Endothelial cell (in vitro differentiated cells): ENCODE measurements around the gene SYT8. TPM values are rescaled to one million over a fixed set of nuclear protein-coding genes. Genes with fewer than 3 reads are reported as not detected.

Source experiments
- DNase-seq: peaks from one replicate; pipeline ENCODE4 v3.0.0; 2021; ENCODE audit warnings: low spot score
- H3K27ac Mint-ChIP-seq: one replicate; pipeline ENCODE4 v1.8.0; 2021; ENCODE audit warnings: mixed read lengths, inconsistent platforms; ENCODE audit not compliant: unreplicated experiment
- H3K27me3 Mint-ChIP-seq: one replicate; pipeline ENCODE4 v1.8.0; 2021; ENCODE audit warnings: mild to moderate bottlenecking, moderate library complexity, mixed read lengths, inconsistent platforms; ENCODE audit not compliant: unreplicated experiment
- H3K36me3 Mint-ChIP-seq: one replicate; pipeline ENCODE4 v1.8.0; 2021; ENCODE audit warnings: mild to moderate bottlenecking, low read depth, mixed read lengths, inconsistent platforms; ENCODE audit not compliant: unreplicated experiment
- H3K4me1 Mint-ChIP-seq: one replicate; pipeline ENCODE4 v1.8.0; 2021; ENCODE audit warnings: mild to moderate bottlenecking, mixed read lengths, inconsistent platforms; ENCODE audit not compliant: unreplicated experiment
- H3K4me3 Mint-ChIP-seq: one replicate; pipeline ENCODE4 v1.8.0; 2021; ENCODE audit warnings: mild to moderate bottlenecking, mixed read lengths, inconsistent platforms; ENCODE audit not compliant: unreplicated experiment
- H3K9me3 Mint-ChIP-seq: one replicate; pipeline ENCODE4 v1.8.0; 2021; ENCODE audit warnings: mixed read lengths, inconsistent platforms; ENCODE audit not compliant: unreplicated experiment
- CTCF ChIP-seq: fragments of 200-600 bp; sonication (generic); IDR thresholded peaks from one replicate; pipeline ENCODE4 v1.5.0; 2021; ENCODE audit warnings: antibody characterized with exemption; ENCODE audit not compliant: unreplicated experiment
- total RNA-seq: library from RNA; stranded (reverse); fragmentation: NEBNext Ultra II Directional; extraction: Animal tissue kit (Norgen Biotek cat#: 25700); gene quantifications from one replicate; pipeline ENCODE4 v1.2.1, GENCODE V29; 2021; ENCODE audit not compliant: unreplicated experiment

The SYT8 gene
- total RNA-seq, 1 donor from 2014 or later, result not detected

- no peaks in the 10 kb centered on the region for H3K36me3 Mint-ChIP-seq
- H3K27ac Mint-ChIP-seq, result no peak overlapping the region
- no peak overlapping the region for H3K4me3 Mint-ChIP-seq
- TF ChIP-seq CTCF, result no peak
- no peak for DNase-seq
- H3K4me1 Mint-ChIP-seq, result no peaks in the 10 kb centered on the region
- H3K9me3 Mint-ChIP-seq, result no peaks in the 10 kb centered on the region
- peaks cover 10% of the 10 kb centered on the region for H3K27me3 Mint-ChIP-seq
Measured at GRCh38 chr11:1853376-1854131, 18.8 kb downstream of the SYT8 start.

GRCh38 chr11:1854132-1854948 is 19.6 kb downstream of the SYT8 start:
- Mint-ChIP-seq H3K4me1 (no peaks in the 10 kb centered on the region), H3K27ac (no peak overlapping the region), H3K9me3 (no peaks in the 10 kb centered on the region), H3K27me3 (peaks cover 8% of the 10 kb centered on the region), H3K4me3 (no peak overlapping the region), H3K36me3 (no peaks in the 10 kb centered on the region)
- no peak for TF ChIP-seq CTCF
- DNase-seq, result no peak

GRCh38 chr11:1854949-1855885 is 20.4 kb downstream of the SYT8 start:
- Mint-ChIP-seq H3K4me1 (no peaks in the 10 kb centered on the region), H3K27ac (no peak overlapping the region), H3K4me3 (no peak overlapping the region), H3K9me3 (no peaks in the 10 kb centered on the region), H3K36me3 (no peaks in the 10 kb centered on the region), H3K27me3 (peaks cover 9% of the 10 kb centered on the region)
- TF ChIP-seq CTCF, result no peak
- no peak for DNase-seq

GRCh38 chr11:1855886-1856265 is 21.1 kb downstream of the SYT8 start:
- Mint-ChIP-seq H3K36me3 (no peaks in the 10 kb centered on the region), H3K4me1 (no peaks in the 10 kb centered on the region), H3K4me3 (no peak overlapping the region), H3K27me3 (peaks cover 6% of the 10 kb centered on the region), H3K9me3 (no peaks in the 10 kb centered on the region), H3K27ac (no peak overlapping the region)
- no peak for TF ChIP-seq CTCF
- no peak for DNase-seq
